ENCODE data around the gene PLCXD3. TPM values are rescaled to one million over a fixed set of nuclear protein-coding genes. Genes with fewer than 3 reads are reported as not detected.

Gene PLCXD3
- total RNA-seq, 1 donor: 17.7 TPM

DNA sequence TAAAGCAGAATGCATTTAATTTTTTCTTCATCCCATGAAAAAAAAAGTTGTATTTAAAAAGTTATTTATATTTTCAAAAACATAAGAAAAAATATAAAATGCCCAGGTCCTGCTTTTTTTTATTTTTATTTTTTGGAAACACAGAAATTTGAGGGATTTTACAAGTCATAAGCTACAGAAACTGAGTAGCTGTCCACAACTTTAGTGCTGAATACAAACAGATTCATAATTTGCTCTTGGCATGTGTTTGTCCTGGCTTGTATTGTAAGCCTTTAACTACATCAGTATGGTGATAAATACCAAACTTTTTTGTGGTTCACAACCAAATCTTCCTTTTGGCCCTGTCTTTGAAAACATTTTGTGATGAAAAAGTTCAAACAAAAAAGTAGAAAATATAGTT, 7.5 kb upstream of the PLCXD3 start:
- TF ChIP-seq, protein P1, sequence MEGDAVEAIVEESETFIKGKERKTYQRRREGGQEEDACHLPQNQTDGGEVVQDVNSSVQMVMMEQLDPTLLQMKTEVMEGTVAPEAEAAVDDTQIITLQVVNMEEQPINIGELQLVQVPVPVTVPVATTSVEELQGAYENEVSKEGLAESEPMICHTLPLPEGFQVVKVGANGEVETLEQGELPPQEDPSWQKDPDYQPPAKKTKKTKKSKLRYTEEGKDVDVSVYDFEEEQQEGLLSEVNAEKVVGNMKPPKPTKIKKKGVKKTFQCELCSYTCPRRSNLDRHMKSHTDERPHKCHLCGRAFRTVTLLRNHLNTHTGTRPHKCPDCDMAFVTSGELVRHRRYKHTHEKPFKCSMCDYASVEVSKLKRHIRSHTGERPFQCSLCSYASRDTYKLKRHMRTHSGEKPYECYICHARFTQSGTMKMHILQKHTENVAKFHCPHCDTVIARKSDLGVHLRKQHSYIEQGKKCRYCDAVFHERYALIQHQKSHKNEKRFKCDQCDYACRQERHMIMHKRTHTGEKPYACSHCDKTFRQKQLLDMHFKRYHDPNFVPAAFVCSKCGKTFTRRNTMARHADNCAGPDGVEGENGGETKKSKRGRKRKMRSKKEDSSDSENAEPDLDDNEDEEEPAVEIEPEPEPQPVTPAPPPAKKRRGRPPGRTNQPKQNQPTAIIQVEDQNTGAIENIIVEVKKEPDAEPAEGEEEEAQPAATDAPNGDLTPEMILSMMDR (IDR thresholded peaks at IDR 0.05; ENCODE audit: insufficient read depth, low read length): no peak
- H3K4me3 ChIP-seq (ENCODE audit: low read depth, low read length): no peak overlapping the region
- peak; percentile 60 for DNase-seq (ENCODE audit: low read depth)

DNA sequence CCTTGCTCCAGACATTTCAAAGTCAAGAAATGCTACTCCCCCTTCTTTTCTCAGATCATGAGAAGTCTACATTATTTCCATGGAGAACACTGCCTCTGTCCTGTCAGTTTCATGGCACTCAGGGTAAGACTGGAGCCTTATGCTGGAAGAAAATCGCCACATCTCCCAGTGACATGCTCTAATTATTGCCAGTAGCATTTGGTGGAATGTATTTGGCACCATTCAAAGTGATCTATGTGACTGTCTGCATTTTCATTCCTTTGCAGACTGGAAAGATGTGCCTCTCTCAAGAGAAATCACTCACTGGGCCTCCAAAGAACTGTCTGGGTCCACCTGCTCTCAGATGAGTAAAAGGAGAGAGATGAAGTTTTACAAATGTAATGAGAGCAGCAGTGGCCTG, 840 bp upstream of the PLCXD3 start:
- TF ChIP-seq, protein P1 (IDR thresholded peaks at IDR 0.05; ENCODE audit: insufficient read depth, low read length): no peak
- no peak overlapping the region for H3K4me3 ChIP-seq (ENCODE audit: low read depth, low read length)
- DNase-seq (ENCODE audit: low read depth): no peak

DNA sequence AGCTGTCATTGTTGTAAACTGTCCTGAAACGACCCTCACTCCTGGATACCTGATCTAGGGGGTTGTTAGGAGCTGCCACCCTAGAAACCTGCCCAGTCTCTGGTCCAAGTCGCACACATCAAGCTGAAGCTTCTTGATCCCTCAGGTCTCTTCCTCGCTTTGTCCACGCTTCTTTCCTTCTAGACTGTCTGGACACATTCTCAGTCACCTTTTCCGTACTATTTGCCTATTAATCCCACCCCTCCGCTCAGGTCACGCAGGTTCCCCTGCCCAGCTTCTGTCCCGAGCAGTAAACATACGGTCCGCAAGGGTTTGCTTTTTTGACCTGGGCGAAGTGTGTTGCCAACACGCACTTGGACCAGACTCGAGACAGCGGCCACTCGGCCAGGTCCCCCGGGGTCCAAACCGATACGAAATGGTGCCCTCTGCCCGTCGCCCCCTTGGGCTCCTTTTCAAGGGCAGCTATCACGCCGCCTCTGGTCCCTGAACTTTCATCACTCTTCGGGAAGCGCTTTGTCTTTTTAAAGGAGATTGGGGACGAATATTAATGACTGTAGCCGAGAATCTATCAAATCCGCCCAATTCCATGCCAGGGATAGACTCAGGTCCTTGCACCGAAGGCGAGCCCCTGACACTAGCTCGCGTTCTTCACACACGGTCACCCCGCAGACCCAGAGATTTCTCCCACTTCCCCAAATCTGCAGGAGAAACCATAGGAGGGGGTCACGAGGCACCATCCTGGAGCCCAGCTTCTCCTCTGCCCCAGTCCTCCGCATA, 814 bp downstream of the PLCXD3 start:
- DNase-seq (ENCODE audit: low read depth): no peak
- TF ChIP-seq, protein P1 (IDR thresholded peaks at IDR 0.05; ENCODE audit: insufficient read depth, low read length): no peak
- H3K4me3 ChIP-seq (ENCODE audit: low read depth, low read length): peak overlapping the region; percentile 74

DNA sequence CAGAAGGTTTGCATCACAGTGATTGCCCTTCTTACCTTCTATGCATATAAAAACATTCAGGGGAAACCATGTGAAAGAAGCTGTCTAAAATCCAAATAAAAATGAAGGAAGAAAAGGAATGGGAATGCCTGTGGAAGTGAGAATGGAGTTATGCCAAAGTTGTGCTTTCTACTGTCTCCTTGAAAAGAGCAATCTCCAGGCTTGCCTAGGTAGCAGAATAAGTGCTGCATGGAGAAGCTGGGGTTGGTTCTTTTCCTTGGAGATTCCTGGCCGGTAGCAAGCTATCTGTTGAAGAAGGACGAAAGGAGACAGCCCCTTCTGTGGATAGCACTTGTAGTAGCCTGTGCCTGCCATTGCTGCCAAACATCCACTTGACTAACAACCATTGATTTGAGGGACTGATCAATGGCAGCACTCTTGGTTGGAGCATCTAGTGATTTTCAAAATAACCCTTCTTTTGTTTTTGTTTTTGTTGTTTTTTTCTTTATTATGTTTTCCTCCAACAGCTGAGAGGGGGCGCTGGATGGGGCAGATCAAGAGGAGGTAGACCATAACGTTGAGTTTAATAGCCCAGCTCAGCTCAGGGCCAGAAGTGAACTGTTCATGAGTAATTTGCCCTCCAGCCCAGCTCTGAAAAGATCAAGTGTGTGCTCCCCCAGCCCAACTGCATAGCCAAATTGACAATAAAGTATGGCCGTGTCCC, 1.6 kb downstream of the PLCXD3 start:
- DNase-seq (ENCODE audit: low read depth): no peak
- peak overlapping the region; percentile 74 for H3K4me3 ChIP-seq (ENCODE audit: low read depth, low read length)
- TF ChIP-seq, protein P1 (IDR thresholded peaks at IDR 0.05; ENCODE audit: insufficient read depth, low read length): no peak

DNA sequence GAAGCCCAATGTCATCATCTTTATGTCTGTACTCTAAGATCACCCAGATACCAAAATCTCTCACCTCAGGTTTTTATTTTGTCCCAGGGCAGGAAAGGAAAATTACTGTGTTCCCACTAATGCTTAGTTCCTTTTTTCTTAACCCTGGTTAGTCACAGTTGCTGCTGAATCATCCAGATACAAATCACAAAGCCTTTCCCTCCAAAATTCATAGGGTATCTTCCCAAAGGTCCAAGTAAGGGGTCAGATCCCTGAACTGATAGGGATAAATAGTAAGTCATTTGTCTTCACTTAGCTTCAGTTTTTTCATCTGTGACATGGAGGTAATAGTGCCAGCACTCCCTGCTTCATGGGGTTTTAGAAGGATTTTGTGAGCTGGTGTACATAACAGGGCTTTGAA, 2.2 kb downstream of the PLCXD3 start:
- DNase-seq (ENCODE audit: low read depth): no peak
- peak overlapping the region; percentile 26 for H3K4me3 ChIP-seq (ENCODE audit: low read depth, low read length)
- TF ChIP-seq, protein P1 (IDR thresholded peaks at IDR 0.05; ENCODE audit: insufficient read depth, low read length): no peak

DNA sequence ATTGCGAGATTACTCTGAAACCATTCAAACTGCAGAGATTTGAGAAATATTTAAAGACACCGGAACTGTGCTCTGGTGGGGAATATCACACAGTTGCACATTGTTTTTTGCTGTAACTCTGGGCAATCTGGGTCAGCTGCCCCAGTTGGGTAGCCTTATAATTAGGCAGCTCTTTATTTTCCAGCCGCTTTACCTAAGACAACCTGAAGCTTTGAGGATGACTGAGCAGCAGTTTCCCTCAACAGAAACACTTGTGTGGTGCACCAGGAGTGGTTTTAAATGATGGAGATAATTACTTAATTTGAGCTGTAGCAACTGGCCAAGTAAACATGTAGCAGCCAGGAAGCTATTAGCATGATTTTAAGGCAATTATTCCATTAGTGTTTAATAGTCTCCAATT, 2.9 kb downstream of the PLCXD3 start:
- TF ChIP-seq, protein P1 (IDR thresholded peaks at IDR 0.05; ENCODE audit: insufficient read depth, low read length): no peak
- no peak overlapping the region for H3K4me3 ChIP-seq (ENCODE audit: low read depth, low read length)
- no peak for DNase-seq (ENCODE audit: low read depth)
